HG03196 (cell line): ENCODE measurements around the gene BICDL1.
"Not testable (repeated sequence)": the region's sequence is repeated elsewhere in the genome, so short reads cannot be mapped to it uniquely, and the experiment has no call there.

Source experiments
- ATAC-seq: cut with Tn5 transposase; IDR thresholded peaks from one replicate; pipeline ENCODE4 v1.9.1; 2021; ENCODE audit not compliant: unreplicated experiment

Gene BICDL1, protein sequence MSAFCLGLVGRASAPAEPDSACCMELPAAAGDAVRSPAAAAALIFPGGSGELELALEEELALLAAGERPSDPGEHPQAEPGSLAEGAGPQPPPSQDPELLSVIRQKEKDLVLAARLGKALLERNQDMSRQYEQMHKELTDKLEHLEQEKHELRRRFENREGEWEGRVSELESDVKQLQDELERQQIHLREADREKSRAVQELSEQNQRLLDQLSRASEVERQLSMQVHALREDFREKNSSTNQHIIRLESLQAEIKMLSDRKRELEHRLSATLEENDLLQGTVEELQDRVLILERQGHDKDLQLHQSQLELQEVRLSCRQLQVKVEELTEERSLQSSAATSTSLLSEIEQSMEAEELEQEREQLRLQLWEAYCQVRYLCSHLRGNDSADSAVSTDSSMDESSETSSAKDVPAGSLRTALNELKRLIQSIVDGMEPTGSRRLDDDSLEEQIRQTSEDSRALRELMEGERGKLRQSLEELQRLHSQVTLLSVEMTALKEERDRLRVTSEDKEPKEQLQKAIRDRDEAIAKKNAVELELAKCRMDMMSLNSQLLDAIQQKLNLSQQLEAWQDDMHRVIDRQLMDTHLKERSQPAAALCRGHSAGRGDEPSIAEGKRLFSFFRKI

DNA sequence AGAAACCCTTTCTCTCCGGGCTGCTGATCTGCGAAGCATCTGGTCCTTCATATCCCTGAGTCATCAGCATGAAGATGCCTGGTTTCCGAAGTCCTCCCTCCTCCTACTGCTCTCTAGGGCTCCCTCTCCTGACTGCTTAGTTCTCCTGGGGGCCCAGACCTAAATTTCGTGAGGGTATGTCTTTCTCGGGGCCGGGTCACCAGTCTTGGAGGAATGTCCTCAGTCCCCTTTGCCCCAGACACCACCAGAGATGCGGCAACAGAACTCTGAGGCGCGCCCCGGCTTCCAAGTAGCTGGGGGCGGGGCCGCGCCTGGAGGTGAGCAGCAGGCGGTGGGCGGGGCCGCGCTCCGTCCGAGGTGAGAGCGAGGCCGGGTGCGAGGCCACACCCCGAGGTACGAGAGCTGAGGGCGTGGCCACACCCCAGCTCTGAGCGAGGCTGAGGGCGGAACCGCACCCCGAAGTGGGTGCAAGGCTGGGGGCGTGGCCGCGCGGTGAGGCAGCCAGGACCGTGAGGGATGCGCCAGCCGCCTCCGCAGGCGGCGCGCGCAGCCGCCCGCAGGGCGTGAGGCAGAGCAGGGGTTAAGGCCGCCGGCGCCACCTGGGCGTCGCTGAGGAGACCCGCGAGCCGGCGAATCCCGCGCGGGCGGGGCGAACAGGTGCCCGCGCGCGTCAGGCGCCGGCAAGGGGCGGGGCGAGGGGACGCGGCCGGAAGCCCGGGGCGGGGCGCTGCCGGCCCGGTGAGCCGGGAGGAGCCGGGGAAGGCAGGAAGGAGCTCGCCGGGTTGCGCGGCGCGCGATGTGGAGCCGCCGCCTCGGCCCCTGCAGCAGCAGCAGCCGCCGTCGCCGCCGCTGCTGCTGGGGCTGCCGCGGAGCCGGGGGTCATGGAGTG lies at the start of gene BICDL1:
TSS of gene BICDL1 (plus strand) at position 765 of the 889 bp plus-strand sequence. CDS start 633 bp downstream, outside the sequence.
- ATAC-seq: peak; percentile 82

DNA sequence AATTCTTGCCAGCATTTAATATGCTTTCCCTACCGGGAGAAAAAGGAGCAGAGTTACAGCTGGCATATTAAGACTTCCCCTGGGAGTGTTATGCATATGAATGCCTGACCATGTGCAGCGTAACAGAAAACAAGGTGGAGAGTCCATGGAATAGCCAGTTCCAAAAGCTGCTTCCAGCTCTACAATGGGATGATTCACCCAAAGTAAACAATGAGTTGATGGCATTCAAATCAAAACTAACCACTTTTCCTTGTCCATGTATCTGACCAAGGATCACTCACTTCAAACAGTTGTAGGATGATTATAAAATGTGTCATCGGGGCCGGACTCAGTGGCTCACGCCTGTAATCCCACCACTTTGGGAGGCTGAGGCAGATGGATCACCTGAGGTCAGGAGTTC lies 48.1 kb upstream of the BICDL1 start:
- no peak for ATAC-seq

DNA sequence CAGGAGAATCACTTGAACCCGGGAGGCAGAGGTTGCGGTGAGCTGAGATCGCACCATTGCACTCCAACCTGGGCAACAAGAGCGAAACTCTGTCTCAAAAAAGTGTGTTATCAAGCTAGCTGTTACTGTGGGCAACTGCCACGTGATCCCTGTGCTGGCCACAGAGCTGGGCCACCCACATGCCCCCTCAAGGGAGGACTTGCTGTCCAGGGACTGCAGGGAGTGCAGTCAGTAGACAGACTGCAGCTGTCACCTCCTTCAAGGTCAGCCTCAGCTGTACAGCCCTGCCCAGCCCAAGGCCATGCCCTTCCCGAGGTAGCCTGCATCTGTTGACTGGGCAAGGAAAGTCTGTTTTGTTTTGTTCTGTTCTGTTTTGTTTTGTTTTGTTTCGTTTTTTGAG lies 46.6 kb upstream of the BICDL1 start:
- no peak for ATAC-seq

DNA sequence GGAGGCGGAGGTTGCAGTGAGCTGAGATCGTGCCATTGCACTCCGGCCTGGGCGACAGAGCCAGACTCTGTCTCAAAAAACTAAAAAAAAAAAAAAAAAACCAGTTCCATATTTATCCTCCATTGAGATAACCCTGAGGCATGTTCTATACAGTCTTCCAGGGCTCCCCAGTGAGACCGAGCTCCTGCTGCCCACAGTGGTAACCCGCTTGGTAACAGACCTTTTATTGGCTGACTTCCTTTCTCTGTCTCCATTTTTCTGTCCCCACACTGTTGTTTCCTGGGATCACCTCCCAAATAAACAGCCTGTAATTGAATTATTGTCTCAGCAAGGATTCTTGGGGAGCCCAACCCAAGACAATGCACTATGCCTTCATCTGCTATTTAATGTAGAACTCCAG lies 42.8 kb upstream of the BICDL1 start:
- ATAC-seq: no peak

DNA sequence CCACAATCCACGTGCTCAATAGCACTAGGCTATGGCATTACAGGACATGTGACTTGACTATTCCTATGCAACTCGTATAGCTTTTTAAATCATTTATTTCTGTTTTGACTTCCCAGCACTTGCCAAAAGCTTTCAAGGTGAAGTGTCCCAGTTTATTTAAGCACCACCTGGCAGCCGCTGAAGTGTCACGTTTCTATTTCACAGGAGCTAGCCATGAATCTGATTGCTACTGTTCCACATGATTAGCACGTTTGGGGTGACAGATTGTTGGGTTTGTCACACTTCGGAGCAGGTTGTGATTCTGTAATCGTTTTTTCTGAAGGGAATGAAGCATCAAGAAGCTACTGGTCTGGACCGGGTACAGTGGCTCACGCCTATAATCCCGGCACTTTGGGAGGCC lies 39.9 kb upstream of the BICDL1 start:
- ATAC-seq: no peak

DNA sequence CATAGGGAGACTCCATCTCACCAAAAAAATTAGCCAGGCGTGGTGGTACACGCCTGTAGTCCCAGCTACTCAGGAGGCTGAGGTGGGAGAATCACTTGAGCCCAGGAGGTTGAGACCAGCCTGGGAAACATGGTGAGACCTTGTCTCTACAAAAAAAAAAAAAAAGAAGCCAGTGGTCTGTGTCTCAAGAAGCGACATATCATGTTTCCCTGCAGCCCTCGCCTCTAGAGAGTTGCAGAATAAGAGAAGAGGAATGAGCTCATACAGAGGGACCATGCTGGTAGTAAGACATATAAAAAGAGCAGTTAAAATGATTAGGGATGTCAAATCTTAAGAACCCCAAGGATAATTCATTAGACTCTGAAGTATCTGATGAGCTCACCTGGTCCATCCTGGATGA lies 39.4 kb upstream of the BICDL1 start:
- ATAC-seq: no peak

DNA sequence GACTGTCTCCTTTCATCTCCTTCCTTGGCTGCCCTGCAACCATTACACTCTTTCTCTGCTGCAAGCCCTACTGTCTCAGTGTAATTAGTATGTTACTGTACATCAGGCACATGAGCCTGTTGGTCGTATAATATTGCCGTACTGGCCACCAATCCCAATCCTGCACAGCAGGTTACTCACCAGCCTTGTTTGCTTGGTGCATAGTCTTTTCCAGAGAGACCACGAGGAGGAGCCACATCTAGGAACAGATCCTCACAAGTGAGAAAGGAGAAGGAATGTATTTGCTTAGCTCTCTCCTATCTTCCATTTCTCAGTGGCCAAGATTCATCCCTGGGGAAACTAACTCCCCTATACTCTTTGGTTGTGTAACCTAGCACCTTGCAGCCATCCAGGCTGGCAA lies 33.0 kb upstream of the BICDL1 start:
- no peak for ATAC-seq

DNA sequence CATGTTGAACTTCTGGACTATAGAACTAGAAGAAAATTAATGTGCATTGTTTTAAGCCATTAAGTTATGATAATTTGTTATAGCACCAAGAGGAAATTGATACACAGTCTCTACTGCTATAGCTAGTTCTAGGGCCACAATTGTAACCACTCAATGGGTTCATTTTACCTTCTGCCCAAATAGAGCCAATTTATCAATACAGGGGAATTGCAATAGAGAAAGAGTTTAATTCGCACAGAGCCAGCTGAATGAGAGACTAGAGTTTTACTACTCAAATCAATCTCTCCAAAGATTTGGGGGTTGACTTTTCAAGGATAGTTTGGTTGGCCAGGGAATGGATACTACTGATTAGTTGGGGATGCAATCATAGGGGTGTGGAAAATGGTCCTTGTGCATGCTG lies 31.9 kb upstream of the BICDL1 start:
- no peak for ATAC-seq

DNA sequence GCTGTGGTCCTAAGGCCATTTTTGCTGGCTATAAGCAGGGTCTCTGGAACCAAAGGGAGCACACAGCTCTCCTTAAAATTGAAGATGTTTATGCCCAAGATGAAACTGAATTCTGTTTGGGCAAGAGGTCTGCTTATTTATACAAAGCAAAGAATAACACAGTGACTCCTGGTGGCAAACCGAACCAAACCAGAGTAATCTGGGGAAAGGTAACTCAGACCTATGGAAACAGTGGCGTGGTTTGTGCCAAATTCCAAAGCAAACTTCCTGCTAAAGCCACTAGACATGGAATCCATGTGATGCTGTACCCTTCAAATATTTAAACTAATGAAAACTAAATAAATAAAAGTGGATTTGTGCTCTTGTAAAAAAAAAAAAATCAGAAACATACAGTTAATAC lies 29.6 kb upstream of the BICDL1 start:
- no peak for ATAC-seq

DNA sequence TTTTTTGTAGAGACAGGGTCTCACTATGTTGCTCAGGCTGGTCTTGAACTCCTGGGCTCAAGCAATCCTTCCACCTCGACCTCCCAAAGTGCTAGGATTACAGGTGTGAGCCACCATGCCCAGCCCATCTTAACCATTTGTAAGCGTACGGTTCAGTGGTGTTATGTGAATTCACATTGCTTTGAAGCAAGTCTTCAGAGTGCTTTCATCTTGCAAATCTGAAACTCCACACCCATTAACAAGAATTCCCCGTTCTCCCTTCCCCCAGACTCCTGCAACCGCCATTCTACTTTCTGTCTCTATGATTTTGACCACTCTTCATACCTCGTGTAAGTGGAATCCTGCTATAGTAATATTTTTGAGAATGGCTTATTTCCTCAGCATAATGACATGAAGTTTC lies 24.9 kb upstream of the BICDL1 start:
- ATAC-seq: no peak

DNA sequence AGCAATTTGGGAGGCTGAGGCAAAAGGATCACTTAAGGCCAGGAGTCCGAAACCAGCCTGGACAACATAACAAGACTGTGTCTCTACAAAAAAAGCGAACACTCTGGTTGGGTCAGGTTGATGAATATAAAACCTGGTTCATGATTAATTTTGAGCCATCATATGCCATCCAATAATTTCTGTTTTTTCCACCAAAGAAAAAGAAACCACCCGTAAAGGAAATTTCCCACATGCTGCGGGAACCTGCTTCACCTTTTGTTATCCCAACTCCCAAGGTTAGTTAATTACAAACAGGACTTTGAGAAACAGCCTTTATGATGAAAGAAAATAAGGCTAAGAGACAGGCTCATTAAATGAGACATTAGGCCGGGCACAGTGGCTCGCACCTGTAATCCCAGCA lies 24.1 kb upstream of the BICDL1 start:
- no peak for ATAC-seq

DNA sequence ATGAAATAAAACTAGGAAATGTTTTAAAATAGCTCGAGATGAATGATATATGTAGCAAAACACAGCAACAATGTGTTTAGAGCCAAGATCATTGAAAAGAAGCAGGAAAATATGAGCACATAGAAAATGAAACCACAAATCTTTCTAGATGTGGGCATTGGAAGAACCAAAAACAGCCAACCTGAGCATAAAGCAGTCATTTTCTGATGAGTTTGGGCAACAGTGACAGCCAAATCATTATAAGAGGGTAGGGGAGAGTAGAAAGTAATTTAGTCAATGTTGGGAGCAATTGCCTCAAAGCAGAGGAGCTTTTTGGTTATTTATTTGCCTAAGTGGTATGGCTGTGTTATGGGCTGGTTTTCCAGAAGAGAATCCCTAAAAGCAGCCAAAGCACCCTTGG lies 8.8 kb upstream of the BICDL1 start:
- ATAC-seq: no peak

DNA sequence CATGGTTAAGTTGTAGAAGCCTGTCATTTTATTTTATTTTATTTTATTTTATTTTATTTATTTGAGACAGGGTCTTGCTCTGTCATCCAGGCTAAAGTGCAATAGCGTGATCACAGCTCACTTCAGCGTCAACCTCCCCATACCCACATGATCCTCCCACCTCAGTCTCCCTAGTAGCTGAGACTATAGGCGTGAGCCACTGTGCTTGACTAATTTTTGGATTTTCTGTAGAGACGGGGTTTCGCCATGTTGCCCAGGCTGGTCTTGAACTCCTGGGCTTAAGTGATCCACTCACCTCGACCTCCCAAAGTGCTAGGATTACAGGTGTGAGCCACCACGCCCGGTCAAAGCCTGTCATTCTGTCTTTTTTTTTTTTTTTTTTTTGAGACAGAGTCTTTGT lies 8.3 kb upstream of the BICDL1 start:
- ATAC-seq: not testable (repeated sequence)

DNA sequence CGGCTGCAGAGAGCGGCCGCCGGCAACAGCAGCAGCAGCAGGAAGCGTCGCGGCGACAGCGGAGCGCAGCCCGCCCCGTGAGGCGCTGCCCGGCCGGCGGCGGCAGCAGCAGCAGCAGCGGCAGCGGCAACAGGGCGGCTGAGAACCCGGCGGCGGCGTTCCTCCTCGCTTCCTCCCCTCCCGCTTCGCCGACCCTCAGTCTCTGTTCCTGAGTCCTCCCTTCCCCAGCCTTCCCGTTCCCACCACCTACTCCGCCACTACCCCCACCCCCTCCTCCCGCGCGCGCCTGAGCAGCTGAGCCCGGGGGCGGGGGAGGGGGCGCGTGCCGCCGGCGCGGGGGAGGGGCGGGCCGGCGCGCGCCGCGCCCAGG lies 310 bp downstream of the BICDL1 start:
- peak; percentile 1 for ATAC-seq

DNA sequence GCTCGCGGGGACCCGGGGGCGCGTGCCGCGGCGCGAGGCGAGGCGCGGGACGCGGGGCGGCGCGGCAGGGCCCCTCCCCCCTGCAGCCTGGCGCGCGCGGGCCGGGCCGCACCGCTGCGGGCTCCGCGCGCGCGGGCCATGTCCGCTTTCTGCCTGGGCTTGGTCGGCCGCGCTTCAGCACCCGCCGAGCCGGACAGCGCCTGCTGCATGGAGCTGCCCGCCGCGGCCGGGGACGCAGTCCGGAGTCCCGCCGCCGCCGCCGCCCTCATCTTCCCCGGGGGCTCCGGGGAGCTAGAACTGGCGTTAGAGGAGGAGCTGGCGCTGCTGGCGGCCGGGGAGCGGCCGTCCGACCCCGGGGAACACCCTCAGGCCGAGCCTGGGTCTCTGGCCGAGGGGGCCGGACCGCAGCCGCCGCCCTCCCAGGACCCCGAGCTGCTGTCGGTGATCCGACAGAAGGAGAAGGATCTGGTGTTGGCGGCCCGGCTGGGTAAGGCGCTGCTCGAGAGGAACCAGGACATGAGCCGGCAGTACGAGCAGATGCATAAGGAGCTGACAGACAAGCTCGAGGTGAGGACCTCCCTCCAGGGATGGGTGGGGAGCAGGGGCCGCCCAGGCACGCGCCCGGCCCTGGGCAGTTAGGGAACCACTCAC lies 820 bp downstream of the BICDL1 start:
- ATAC-seq: peak; percentile 35

DNA sequence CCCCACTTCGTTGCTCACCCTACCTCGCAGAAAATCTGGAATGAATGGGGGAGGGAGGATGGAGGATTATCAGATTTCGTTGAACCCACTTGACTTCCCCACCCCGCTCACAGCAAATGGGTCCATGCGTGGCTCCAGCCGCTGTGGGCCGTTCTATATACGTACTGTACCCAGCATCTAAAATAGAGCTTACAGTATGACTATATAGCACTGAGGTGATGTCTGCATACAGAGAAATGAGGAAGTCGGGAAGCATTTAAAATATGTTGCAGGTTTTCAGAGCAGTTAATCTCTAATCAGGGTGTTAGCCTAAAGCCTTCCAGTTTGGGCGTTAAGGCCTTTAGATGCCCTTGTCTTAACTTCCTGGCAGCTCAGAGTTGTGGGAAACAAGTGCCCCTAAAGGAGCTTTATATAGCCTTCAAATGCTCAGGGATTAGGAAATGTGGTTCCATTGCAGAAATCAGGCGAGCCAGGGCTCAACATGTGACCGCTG lies 1.4 kb downstream of the BICDL1 start:
- no peak for ATAC-seq

DNA sequence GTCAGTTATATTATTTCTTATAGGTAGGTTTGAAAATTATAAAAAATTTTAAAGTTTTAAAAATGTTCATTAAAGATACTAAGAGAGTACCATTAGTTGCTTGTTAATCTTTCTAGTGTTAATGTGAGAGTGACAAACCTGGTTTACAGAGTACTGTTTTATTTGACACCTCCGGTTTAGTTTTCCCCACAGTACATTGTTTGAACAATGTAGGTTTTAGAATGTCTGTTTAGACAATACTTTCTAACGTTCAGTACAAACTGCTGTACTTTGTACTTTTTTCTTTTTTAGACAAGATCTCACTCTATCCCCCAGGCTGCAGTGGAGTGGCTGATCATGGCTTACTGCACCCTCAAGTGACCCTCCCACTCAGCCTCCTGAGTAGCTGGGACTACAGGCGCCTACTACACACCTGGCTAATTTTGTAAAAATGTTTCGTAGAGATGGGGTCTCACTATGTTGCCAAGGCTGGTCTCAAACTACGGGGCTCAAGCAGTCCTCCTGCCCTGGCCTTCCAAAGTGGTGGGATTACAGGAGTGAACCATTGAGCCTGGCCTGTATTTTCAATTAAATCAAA lies 3.2 kb downstream of the BICDL1 start:
- no peak for ATAC-seq

DNA sequence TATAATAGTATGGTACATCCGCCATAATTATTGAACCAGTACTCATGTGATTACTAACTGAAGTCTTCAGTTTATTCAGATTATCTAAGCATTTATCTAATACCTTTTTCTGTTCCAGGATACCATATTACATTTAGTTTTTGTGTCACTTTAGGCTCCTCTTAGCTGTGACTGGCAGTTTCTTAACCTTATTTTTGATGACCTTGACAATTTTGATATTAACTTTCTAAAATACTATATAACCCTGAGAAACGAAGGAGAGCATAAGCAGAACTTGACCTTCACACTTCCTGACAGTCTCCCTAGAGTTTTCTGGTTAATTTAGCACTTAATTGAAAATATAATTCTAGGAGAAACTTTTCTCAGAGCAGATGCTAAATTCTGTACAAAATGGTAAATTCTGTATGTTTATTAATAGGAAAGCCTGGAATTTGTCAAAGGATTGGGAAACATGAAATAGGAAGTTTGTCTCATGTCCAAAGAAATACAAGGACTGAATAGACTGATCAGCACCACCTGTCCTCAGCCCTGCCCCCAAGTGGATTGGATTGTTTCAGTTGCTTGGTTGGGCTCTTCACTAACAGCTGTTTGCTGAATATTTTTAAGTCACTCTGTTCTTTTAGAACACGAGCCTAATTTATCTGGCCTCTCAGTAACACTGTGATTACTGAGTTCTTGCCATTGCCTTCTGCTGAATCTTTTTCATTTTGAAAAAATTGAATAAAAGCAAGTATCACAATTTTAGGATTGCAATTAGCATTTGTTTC lies 6.0 kb downstream of the BICDL1 start:
- ATAC-seq: no peak

DNA sequence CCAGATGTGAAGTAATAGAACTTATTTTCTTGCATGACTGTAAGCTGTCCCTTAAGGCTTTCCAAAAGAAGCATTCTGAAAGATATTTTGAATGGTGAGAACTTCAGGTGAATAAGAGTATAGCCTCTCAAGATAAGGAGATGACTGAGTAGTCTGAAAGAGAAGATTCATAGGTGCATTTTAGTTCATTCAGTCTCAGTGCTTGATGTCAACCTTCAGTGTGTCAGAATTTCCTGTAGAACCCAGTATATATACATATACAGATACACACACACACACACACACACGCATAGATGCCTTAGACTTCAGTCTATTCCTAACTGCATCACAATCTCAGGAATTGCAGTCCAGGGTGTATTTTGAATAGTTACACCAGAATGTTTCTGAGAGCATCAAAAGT lies 7.4 kb downstream of the BICDL1 start:
- no peak for ATAC-seq
